IPS DF 19.7 (cell line): ENCODE measurements around the gene TMX2.
"Not testable (repeated sequence)": the region's sequence is repeated elsewhere in the genome, so short reads cannot be mapped to it uniquely, and the experiment has no call there.

Source experiments
- DNase-seq: peaks from one replicate; pipeline ENCODE4 v3.0.0-alpha.2; 2013; ENCODE audit warnings: low read depth, low spot score

TMX2 gene, protein sequence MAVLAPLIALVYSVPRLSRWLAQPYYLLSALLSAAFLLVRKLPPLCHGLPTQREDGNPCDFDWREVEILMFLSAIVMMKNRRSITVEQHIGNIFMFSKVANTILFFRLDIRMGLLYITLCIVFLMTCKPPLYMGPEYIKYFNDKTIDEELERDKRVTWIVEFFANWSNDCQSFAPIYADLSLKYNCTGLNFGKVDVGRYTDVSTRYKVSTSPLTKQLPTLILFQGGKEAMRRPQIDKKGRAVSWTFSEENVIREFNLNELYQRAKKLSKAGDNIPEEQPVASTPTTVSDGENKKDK

DNA sequence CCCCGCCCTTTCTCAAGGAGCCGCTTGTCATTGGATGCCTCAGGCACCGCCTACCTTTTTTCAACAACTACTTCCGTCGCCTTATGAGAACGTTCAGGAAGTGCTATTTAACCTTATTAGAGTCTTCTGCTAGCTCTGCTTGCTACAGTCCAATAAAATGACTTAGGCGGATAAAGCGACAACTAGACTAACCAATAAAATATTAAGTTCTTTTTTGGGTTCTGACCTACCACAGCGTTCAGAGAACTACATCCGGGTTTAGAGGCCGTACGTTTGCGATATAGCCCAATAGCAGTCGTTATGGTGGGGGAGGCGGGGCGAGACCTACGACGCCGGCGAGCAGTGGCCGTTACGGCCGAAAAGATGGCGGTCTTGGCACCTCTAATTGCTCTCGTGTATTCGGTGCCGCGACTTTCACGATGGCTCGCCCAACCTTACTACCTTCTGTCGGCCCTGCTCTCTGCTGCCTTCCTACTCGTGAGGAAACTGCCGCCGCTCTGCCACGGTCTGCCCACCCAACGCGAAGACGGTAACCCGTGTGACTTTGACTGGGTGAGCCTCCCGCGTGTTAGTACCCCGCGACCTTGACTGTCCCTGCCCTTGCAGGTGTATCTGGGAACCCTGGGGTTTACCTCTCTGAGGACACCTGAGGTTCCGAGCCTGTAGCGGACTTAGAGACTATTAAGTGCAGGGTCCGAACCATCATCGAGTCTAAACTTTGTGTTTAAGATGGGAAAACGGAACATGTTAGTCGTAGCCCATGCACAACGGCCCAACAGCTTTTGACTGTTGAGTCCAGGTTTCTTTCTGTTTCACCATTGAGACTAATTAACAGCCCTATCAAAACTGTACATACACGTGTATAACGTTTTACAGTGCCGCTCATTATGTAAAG, at the start of gene TMX2:
Gene TMX2 (plus strand): TSS at position 338 of the 895 bp plus-strand sequence. CDS start 26 bp downstream, at position 364.
- peak; percentile 98 for DNase-seq

DNA sequence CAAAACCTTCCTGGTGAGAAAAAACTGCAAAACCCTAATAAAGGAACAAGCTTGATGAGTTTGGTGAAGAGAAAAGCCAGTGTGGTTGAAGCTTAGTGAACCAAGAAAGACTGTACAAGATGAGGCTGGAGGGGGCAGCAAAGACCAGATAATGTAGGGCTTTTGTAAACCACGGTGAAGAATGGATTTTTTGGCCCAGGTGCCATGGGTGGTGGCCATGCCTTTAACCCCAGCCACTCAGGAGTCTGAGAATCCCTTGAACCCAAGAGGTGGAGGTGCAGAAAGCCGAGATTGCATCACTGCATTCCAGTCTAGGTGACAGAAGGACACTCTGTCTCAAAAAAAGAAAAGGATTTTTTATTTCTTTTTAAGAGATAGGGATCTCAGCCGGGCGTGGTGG, 49.5 kb upstream of the TMX2 start:
- no peak for DNase-seq

DNA sequence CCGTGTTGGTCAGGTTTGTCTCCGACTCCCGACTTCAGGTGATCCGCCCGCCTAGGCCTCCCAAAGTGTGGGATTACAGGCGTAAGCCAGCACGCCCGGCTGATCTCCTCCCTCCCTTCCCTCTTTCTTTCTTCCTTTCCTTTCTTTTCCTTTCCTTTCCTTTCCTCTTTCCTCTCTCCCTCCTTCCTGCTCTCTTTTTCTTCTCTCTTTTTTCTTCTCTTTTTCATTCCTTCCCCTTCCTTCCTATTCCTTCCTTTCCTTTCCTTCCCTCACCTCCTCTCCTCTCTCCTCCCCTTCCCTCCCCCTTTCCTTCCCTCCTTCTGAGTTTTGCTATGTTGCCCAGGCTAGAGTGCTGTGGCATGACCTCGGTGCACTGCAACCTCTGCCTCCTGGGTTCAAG, 48.4 kb upstream of the TMX2 start:
- no peak for DNase-seq

DNA sequence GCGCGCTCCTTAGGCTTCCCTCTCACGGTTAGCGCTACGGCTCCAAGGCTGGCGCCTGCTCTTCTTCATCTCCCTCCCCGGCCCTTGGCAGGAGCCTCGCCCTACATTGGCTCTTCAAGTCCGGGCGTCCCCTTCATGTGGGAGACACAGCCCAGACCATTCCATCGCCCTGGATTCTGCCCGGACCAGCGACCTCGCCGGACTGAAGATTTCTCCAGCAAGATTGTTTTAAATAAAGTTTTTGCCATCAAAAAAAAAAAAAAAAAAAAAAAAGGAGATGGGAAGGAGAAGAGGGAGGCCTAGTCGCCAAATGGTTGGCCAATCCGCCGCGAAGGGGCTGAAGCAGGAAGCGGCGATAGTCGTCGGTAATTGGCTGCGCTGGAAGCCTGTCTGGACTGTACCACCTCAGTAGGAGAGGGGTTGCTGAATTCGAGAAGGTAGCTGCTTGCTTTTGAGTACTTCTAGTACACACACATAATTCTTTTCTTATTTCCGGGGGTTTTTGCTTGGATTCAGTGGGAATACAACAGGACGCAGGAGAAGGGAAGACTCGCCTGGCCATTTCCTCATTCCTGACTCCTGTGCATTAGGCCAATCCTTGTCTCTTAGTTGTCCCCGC, 45.2 kb upstream of the TMX2 start:
- DNase-seq, result peak; percentile 97

DNA sequence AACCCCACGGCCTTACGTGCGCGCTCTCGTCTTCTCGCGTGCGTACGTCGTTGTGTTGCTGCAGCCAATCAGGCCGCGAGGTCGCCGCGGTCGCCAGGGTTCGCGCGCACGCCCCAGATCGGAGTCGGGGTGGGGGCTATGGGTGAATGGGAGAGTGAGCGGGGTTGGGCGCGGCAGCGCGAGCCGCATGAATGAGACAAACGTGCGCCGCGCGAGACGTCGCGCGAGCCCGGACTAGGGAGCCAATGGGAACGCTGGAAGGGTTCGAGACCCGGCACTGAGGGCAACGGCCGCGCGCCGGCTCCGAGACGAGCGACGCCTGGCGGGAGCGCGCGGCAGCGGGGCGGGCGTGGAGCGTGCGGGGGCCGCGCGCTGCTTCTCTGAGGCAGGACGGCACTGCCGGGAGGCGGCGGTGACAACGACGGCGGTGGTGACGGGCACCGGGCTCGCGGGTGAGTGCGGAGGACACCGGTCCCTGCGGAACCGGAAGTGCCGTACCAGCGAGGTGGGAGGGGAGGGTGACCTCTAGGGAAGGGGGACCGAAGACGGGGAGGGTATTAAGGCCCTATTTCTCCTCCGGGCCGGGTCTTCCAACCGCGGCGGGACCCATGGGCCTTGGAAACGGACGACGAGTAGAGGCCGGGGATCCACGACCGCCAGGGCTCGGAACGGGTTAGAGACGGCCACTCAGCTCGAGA, 44.5 kb upstream of the TMX2 start, which contains the start of gene ZDHHC5:
Gene ZDHHC5 (plus strand): TSS at position 379 of the 698 bp plus-strand sequence. CDS start 4,977 bp downstream, outside the sequence.
- peak; percentile 98 for DNase-seq

DNA sequence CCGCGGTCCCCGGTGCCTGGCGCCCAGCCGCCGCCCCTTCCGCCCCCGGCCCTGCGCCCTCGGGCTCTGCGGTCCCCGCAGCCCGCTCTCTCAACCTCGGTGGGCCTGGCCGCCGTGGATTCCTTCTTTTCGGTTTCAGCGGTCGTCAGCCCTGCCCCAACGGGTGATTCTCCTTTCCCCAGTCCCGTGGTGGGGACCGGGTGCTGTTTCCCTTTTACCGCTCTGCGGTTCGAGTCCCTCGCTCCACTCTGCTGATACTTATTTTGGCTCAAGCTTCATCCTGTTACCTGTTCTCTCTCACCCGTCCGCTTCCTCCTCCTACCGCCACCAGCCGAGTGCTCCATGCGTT, 44.0 kb upstream of the TMX2 start:
- no peak for DNase-seq

GRCh38 chr11:57674251-57674650, 38.1 kb upstream of the TMX2 start:
- DNase-seq, result no peak

- DNase-seq, result no peak
These were observed 37.0 kb upstream of the TMX2 start for GRCh38 chr11:57675176-57675941.

DNA sequence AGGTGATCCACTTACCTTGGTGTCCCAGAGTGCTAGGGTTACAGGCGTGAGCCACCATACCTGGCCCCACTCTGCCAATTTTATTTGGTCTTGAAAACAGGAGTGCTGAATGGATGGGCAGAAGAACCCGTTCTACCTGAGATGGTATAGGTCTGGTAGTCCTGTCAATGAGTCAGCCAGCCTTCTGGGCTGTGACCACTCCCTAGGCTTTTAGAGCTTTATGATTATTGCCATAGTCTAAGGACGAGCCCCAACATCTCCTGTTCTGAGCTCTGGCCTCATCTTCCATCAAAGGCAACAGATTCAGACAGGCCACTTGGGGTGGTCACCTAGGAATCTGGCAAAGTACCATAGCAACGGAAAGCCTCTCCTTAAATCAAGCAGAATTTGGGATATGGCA, 33.0 kb upstream of the TMX2 start:
- no peak for DNase-seq

- DNase-seq, result no peak
These were observed 31.9 kb upstream of the TMX2 start for GRCh38 chr11:57680552-57680874.

GRCh38 chr11:57681168-57681567, 31.2 kb upstream of the TMX2 start:
- no peak for DNase-seq

- not testable (repeated sequence) for DNase-seq
These were observed 21.9 kb upstream of the TMX2 start for GRCh38 chr11:57690474-57690873.

DNA sequence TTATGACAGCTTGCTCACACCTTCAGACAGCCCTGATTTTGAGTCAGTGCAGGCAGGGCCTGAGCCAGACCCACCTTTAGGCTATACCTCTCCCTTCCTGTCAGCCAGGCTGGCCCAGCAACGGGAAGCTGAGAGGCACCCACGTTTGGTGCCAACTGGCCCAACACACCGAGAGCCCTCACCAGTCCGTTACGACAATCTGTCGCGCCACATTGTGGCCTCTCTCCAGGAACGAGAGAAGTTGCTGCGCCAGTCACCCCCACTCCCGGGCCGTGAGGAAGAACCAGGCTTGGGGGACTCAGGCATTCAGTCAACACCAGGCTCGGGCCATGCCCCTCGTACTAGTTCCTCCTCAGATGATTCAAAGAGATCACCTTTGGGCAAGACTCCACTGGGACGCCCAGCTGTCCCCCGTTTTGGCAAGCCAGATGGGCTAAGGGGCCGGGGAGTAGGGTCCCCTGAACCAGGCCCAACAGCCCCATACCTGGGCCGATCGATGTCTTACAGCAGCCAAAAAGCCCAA, 13.5 kb upstream of the TMX2 start:
- no peak for DNase-seq

- no peak for DNase-seq
These were observed 12.6 kb upstream of the TMX2 start for GRCh38 chr11:57699813-57700212.

DNA sequence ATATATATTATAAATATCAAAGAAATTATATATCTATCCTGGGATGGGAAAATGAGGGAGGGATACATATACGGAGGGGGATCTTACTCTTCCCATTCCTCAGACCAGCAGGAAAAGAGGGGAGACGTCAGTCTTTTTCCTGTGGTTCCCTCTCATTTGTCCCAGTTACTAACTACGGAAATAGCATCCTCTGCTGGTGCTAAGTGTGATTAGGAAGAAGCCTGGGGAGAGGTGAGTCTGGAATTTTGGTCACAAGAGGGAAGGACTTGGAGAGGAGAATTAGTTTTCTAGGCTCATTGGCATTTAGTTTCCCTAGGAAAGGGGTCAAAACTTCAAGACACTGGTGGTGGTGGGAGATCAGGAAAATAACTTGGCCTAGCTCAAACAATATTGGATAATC, 12.0 kb upstream of the TMX2 start:
- DNase-seq, result no peak

DNA sequence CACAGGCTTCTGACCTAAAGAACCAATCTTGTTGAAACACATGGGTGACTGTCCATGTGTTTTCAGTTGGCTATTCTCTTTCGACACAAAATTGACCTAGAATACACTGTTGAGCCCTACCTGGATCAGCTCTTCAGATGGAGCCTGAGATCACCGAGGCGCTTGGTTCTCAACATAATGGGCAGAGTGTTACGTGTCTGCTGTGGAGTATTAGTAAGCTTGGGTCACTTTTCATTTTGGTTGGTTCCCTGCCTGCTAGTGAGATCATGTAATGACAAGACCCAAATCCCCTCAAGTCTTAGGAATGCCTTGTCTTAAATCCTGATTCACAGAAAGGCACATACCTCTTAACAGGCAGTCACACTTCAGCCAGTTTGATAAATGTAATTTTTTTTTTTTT, 9.1 kb upstream of the TMX2 start:
- no peak for DNase-seq

DNA sequence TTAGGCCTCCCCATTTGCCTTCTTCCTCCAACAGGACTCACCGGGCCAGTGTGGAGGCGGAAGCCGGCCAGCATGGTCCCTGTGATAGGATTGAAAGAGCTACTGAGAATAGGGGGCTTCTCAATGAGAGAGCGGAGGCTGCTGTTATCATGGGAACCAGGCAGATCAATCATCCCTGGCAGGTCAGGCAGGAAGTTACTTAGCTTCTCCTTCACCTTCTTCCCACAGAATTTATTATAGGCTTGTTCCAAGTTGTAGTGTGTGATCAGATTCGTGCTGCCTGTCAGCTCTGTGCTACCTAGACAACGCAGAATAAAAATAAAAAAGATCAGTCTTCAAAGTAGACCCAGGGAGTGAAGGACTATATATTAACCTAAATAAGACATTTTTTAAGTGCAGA, 7.5 kb upstream of the TMX2 start:
- no peak for DNase-seq

GRCh38 chr11:57705432-57705831, 7.0 kb upstream of the TMX2 start:
- DNase-seq, result not testable (repeated sequence)

GRCh38 chr11:57709802-57710367, 2.5 kb upstream of the TMX2 start:
- DNase-seq, result no peak

GRCh38 chr11:57711414-57712255, 758 bp upstream of the TMX2 start, which contains the start of gene MED19:
Gene MED19, minus strand, starts transcription at chr11:57712215. Its CDS starts 36 bp downstream, at chr11:57712179.
- peak; percentile 92 for DNase-seq
